Kidney epithelial cell (primary cell): Measurements from ENCODE around the gene NXN. TPM values are rescaled to one million over a fixed set of nuclear protein-coding genes. Genes with fewer than 3 reads are reported as not detected.

Source experiments
- DNase-seq: peaks from one replicate; pipeline ENCODE4 v3.0.0-alpha.2; 2010; ENCODE audit warnings: low read depth
- H3K27me3 ChIP-seq: 2 replicates; pipeline ENCODE4 v1.6.0; 2011; ENCODE audit warnings: low read length; ENCODE audit not compliant: control insufficient read depth, insufficient read depth
- H3K36me3 ChIP-seq: 2 replicates; pipeline ENCODE4 v1.5.1; 2011; ENCODE audit warnings: low read length; ENCODE audit not compliant: control insufficient read depth, insufficient read depth
- H3K4me3 ChIP-seq: 2 replicates; pipeline ENCODE4 v1.5.1; 2011; ENCODE audit warnings: low read depth, mild to moderate bottlenecking, control low read depth, low read length
- total RNA-seq: library from RNA; depleted of rRNA; stranded (reverse); fragments of >200 nt; gene quantifications from 2 replicates; pipeline ENCODE4 v1.2.3, GENCODE V29; 2015
- TF ChIP-seq, protein P1 (sequence below): IDR thresholded peaks from 2 replicates; pipeline ENCODE4 v1.5.1; 2011; ENCODE audit warnings: mild to moderate bottlenecking, moderate library complexity, low read length, control low read depth, inconsistent platforms; ENCODE audit not compliant: insufficient read depth, poor library complexity, severe bottlenecking

NXN gene
- total RNA-seq, 1 donor from 2014 or later: 34.3 TPM

DNA sequence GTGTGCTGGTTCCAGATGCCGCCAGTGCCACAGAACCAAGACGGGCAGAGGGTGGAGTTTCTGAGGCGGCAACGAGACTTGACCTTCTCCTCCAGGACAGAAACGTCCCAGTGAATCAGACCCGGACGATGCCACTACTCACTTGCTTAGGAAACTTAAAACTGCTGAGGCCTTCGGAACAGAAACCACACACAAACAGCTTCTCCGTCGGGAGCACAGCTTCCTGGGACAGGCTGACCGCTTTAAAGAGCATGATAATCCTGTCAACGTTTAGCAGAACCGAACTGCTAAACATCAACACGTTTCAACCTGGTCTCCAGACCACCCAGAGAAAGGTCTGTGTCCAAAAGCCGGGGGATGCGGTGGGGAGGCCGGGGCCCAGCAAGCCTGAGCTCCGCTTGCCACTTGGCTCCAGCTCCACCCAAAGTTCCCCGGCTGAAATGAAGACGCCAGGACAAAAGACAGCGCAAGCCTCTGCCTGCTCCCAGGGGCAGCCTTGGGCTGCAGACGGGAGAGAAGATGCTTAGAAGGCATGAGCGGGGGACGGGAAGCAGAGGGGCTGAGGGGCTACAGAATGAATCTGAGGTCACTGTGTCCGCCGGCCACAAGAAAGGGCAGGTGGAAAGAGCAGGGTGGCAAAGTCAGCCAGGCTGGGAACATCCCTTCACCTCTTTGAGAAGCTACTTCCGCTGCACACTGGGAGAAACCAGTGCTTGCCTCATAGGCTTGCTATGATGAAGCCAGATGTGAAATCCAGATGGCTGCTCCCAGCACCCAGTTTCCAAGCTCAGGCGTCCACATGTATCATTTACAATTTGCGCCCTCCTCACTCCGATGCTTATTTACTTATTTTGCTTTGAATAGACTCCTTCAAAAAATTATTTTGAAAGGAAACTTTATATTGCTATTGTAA, 128.5 kb downstream of the NXN start:
- TF ChIP-seq, protein P1, sequence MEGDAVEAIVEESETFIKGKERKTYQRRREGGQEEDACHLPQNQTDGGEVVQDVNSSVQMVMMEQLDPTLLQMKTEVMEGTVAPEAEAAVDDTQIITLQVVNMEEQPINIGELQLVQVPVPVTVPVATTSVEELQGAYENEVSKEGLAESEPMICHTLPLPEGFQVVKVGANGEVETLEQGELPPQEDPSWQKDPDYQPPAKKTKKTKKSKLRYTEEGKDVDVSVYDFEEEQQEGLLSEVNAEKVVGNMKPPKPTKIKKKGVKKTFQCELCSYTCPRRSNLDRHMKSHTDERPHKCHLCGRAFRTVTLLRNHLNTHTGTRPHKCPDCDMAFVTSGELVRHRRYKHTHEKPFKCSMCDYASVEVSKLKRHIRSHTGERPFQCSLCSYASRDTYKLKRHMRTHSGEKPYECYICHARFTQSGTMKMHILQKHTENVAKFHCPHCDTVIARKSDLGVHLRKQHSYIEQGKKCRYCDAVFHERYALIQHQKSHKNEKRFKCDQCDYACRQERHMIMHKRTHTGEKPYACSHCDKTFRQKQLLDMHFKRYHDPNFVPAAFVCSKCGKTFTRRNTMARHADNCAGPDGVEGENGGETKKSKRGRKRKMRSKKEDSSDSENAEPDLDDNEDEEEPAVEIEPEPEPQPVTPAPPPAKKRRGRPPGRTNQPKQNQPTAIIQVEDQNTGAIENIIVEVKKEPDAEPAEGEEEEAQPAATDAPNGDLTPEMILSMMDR: no peak
- H3K36me3 ChIP-seq: no peaks in the 10 kb centered on the region
- no peak overlapping the region for H3K4me3 ChIP-seq
- no peak for DNase-seq
- no peaks in the 10 kb centered on the region for H3K27me3 ChIP-seq

DNA sequence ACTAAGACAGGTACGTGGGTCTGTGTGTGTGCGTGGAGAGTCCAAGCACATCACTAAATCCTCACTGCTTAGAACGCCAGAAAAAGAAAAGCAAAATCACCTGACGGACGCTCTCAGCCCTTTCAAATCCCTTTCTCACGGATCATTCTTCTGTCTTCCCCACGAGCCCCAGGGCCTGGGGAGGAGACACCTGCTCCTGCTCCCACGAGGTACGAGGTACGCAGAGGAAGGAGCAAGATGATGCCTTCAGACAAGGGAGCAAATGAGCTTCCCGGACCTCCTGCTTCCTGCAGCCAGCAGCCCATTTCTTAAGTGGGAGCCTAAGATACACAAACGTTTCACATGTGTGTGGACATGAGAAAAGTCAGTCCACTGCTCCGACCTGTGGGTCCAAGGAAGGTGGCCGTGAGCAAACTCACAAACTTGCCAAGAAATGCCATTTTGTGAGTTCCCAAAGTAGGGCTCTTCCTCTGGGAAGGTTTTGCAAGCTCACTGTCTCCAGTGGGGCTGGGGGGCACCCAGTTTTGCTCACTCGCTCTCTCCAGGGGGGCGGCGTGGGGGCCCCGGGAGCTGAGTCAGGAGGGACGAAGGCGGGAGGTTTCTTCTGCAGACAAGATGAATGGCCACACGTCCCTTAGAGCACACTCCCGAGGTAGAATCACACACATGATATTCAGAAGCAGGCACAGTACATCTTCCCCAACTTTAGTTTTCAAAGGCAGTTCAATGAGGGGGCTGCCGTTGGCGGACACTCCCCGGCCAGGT, 129.3 kb downstream of the NXN start:
- H3K27me3 ChIP-seq: no peaks in the 10 kb centered on the region
- no peaks in the 10 kb centered on the region for H3K36me3 ChIP-seq
- no peak for DNase-seq
- H3K4me3 ChIP-seq: no peak overlapping the region
- TF ChIP-seq, protein P1: no peak

GRCh38 chr17:848402-848801, 131.2 kb downstream of the NXN start:
- TF ChIP-seq, protein P1: no peak
- Histone ChIP-seq H3K4me3 (no peak overlapping the region), H3K27me3 (no peaks in the 10 kb centered on the region), H3K36me3 (no peaks in the 10 kb centered on the region)
- no peak for DNase-seq

- DNase-seq: no peak
- TF ChIP-seq, protein P1: no peak
These were observed 132.4 kb downstream of the NXN start for GRCh38 chr17:846901-847843.

DNA sequence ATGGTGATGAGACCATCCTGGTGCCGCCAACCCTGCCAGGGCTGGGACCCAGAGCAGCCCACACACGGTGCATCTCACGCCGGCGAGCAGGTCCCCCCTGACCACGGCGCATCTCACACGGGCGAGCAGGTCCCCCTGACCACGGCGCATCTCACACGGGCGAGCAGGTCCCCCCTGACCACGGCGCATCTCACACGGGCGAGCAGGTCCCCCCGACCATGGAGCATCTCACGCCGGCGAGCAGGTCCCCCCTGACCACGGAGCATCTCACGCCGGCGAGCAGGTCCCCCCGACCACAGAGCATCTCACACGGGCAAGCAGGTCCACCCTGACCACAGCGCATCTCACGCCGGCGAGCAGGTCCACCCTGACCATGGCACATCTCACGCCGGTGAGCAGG, 138.3 kb downstream of the NXN start:
- DNase-seq: no peak

More at GRCh38 chr17:846901-847843, 132.4 kb downstream of the NXN start:
- no peaks in the 10 kb centered on the region for H3K36me3 ChIP-seq
- H3K27me3 ChIP-seq: no peaks in the 10 kb centered on the region
- peak overlapping the region; percentile 4 for H3K4me3 ChIP-seq

More for the DNA sequence above, 138.3 kb downstream of the NXN start:
- no peaks in the 10 kb centered on the region for H3K36me3 ChIP-seq
- TF ChIP-seq, protein P1: no peak
- H3K27me3 ChIP-seq: no peaks in the 10 kb centered on the region
- H3K4me3 ChIP-seq: no peak overlapping the region
